Natural killer cell treated with Interleukin-12 subunit alpha and Interleukin-12 subunit beta and Interleukin-15 and Interleukin-18, amount 100 ng/mL, for 72 hours (primary cell): ENCODE results near the gene PKDREJ. TPM values are rescaled to one million over a fixed set of nuclear protein-coding genes. Genes with fewer than 3 reads are reported as not detected.

Experiments used
- ATAC-seq, 2 donors: fragments of 150-1000 bp; cut with Tn5 transposase in 1 of 2; sonication (Bioruptor Pico), chemical (Tn5 transposase) in 1 of 2; 2 replicates each; pipeline ENCODE4 v1.10.0; 2021
- DNase-seq: peaks from one replicate; pipeline ENCODE4 v3.0.0; 2022; ENCODE audit warnings: low spot score
- H3K27ac Mint-ChIP-seq, 2 donors: 1 replicate in 1 of 2; 2 replicates in 1 of 2; pipeline ENCODE4 v1.8.0; 2022; ENCODE audit warnings: mixed read lengths in 2 of 2, mild to moderate bottlenecking in 1 of 2, moderate library complexity in 1 of 2
- H3K27me3 Mint-ChIP-seq, 2 donors: 1 replicate in 1 of 2; 2 replicates in 1 of 2; pipeline ENCODE4 v1.8.0; 2022; ENCODE audit warnings: mixed read lengths in 2 of 2
- H3K36me3 Mint-ChIP-seq: one replicate; pipeline ENCODE4 v1.8.0; 2022; ENCODE audit warnings: mixed read lengths
- H3K4me1 Mint-ChIP-seq, 2 donors: 1 replicate in 1 of 2; 2 replicates in 1 of 2; pipeline ENCODE4 v1.8.0; 2022; ENCODE audit warnings: low read depth in 2 of 2, mixed read lengths in 2 of 2, mild to moderate bottlenecking in 1 of 2
- H3K4me3 Mint-ChIP-seq: one replicate; pipeline ENCODE4 v1.8.0; 2022; ENCODE audit warnings: mixed read lengths
- H3K9me3 Mint-ChIP-seq: 2 replicates; pipeline ENCODE4 v1.8.0; 2022; ENCODE audit warnings: mixed read lengths
- total RNA-seq, 2 donors: library from RNA; stranded (reverse); gene quantifications; one replicate each; pipeline ENCODE4 v1.2.3, GENCODE V29; 2022

PKDREJ gene
- total RNA-seq, 2 donors from 2014 or later = 0.07 TPM; not detected in 1

GRCh38 chr22:46286006-46286405 is 22.9 kb upstream of the PKDREJ start:
- H3K36me3 Mint-ChIP-seq = peaks cover 13% of the 10 kb centered on the region

GRCh38 chr22:46281866-46282678 is 18.9 kb upstream of the PKDREJ start:
- Mint-ChIP-seq H3K27ac (peak overlapping the region; percentile 87 to 99), H3K27me3 (no peaks in the 10 kb centered on the region), H3K9me3 (no peaks in the 10 kb centered on the region), H3K36me3 (peaks cover 20% of the 10 kb centered on the region), H3K4me3 (peak overlapping the region; percentile 81), H3K4me1 (peaks cover 56 to 63% of the 10 kb centered on the region in 2 donors)
- peak; percentile 55 for DNase-seq
- no peak for ATAC-seq

More at GRCh38 chr22:46286006-46286405, 22.9 kb upstream of the PKDREJ start:
- no peaks in the 10 kb centered on the region for H3K27me3 Mint-ChIP-seq
- no peaks in the 10 kb centered on the region for H3K9me3 Mint-ChIP-seq
- DNase-seq (no peak), ATAC-seq (no peak)
- peaks cover 59 to 64% of the 10 kb centered on the region in 2 donors for H3K4me1 Mint-ChIP-seq
- H3K27ac Mint-ChIP-seq = peak overlapping the region; percentile 99
- peak overlapping the region; percentile 54 for H3K4me3 Mint-ChIP-seq

- ATAC-seq = peak; percentile 95 to 96
- DNase-seq = peak; percentile 89
Measured at GRCh38 chr22:46280999-46281623, 18.0 kb upstream of the PKDREJ start.

GRCh38 chr22:46280063-46280817 is 17.1 kb upstream of the PKDREJ start:
- H3K27me3 Mint-ChIP-seq = no peaks in the 10 kb centered on the region
- peaks cover 64 to 68% of the 10 kb centered on the region in 2 donors for H3K4me1 Mint-ChIP-seq
- peak overlapping the region; percentile 87 to 99 for H3K27ac Mint-ChIP-seq
- H3K9me3 Mint-ChIP-seq = no peaks in the 10 kb centered on the region
- DNase-seq = peak; percentile 44
- peaks cover 28% of the 10 kb centered on the region for H3K36me3 Mint-ChIP-seq
- ATAC-seq = no peak
- H3K4me3 Mint-ChIP-seq = peak overlapping the region; percentile 81

More at GRCh38 chr22:46280999-46281623, 18.0 kb upstream of the PKDREJ start:
- Mint-ChIP-seq H3K4me3 (peak overlapping the region; percentile 81), H3K36me3 (peaks cover 23% of the 10 kb centered on the region), H3K4me1 (peaks cover 58 to 63% of the 10 kb centered on the region in 2 donors), H3K27ac (peak overlapping the region; percentile 87 to 99), H3K27me3 (no peaks in the 10 kb centered on the region), H3K9me3 (no peaks in the 10 kb centered on the region)

GRCh38 chr22:46278656-46279645 is 15.8 kb upstream of the PKDREJ start:
- peaks cover 25% of the 10 kb centered on the region for H3K36me3 Mint-ChIP-seq
- peak overlapping the region; percentile 72 for H3K4me3 Mint-ChIP-seq
- H3K27ac Mint-ChIP-seq = no peak overlapping the region
- DNase-seq (peak; percentile 55), ATAC-seq (no peak)
- H3K4me1 Mint-ChIP-seq = peaks cover 61 to 64% of the 10 kb centered on the region in 2 donors
- no peaks in the 10 kb centered on the region for H3K27me3 Mint-ChIP-seq
- no peaks in the 10 kb centered on the region for H3K9me3 Mint-ChIP-seq

GRCh38 chr22:46276563-46276962 is 13.4 kb upstream of the PKDREJ start:
- DNase-seq (no peak), ATAC-seq (no peak)
- peaks cover 51 to 54% of the 10 kb centered on the region in 2 donors for H3K4me1 Mint-ChIP-seq
- peak overlapping the region; percentile 56 for H3K4me3 Mint-ChIP-seq
- H3K9me3 Mint-ChIP-seq = no peaks in the 10 kb centered on the region
- H3K27me3 Mint-ChIP-seq = no peaks in the 10 kb centered on the region
- H3K36me3 Mint-ChIP-seq = peaks cover 22% of the 10 kb centered on the region
- peak overlapping the region in 1 of 2 donors; percentile 75 for H3K27ac Mint-ChIP-seq

- ATAC-seq (no peak), DNase-seq (no peak)
- Mint-ChIP-seq H3K4me1 (peaks cover 41 to 44% of the 10 kb centered on the region in 2 donors), H3K9me3 (no peaks in the 10 kb centered on the region), H3K36me3 (peaks cover 22% of the 10 kb centered on the region), H3K4me3 (peak overlapping the region; percentile 55), H3K27me3 (no peaks in the 10 kb centered on the region), H3K27ac (peak overlapping the region; percentile 37 to 75)
Measured at GRCh38 chr22:46275455-46276122, 12.4 kb upstream of the PKDREJ start.

- H3K4me1 Mint-ChIP-seq = peaks cover 38 to 44% of the 10 kb centered on the region in 2 donors
- no peak overlapping the region for H3K27ac Mint-ChIP-seq
- H3K4me3 Mint-ChIP-seq = no peak overlapping the region
- no peaks in the 10 kb centered on the region for H3K27me3 Mint-ChIP-seq
- no peak for DNase-seq
- no peak for ATAC-seq
- H3K9me3 Mint-ChIP-seq = no peaks in the 10 kb centered on the region
- peaks cover 22% of the 10 kb centered on the region for H3K36me3 Mint-ChIP-seq
Measured at GRCh38 chr22:46274381-46274780, 11.2 kb upstream of the PKDREJ start.

- ATAC-seq (peak in 1 of 2 donors; percentile 35), DNase-seq (no peak)
- peaks cover 39 to 42% of the 10 kb centered on the region in 2 donors for H3K4me1 Mint-ChIP-seq
- H3K9me3 Mint-ChIP-seq = no peaks in the 10 kb centered on the region
- H3K27ac Mint-ChIP-seq = no peak overlapping the region
- no peaks in the 10 kb centered on the region for H3K27me3 Mint-ChIP-seq
- H3K4me3 Mint-ChIP-seq = no peak overlapping the region
- peaks cover 22% of the 10 kb centered on the region for H3K36me3 Mint-ChIP-seq
Measured at GRCh38 chr22:46273432-46274148, 10.4 kb upstream of the PKDREJ start.

GRCh38 chr22:46272762-46273431 is 9.8 kb upstream of the PKDREJ start:
- DNase-seq = no peak
- H3K4me1 Mint-ChIP-seq = peaks cover 38 to 40% of the 10 kb centered on the region in 2 donors
- H3K9me3 Mint-ChIP-seq = no peaks in the 10 kb centered on the region
- peak in 1 of 2 donors; percentile 13 for ATAC-seq
- no peak overlapping the region for H3K27ac Mint-ChIP-seq
- peaks cover 17% of the 10 kb centered on the region for H3K36me3 Mint-ChIP-seq
- no peak overlapping the region for H3K4me3 Mint-ChIP-seq
- H3K27me3 Mint-ChIP-seq = no peaks in the 10 kb centered on the region

GRCh38 chr22:46272196-46272595 is 9.1 kb upstream of the PKDREJ start:
- H3K36me3 Mint-ChIP-seq = peaks cover 16% of the 10 kb centered on the region
- DNase-seq = no peak
- ATAC-seq = no peak
- H3K27ac Mint-ChIP-seq = no peak overlapping the region
- no peaks in the 10 kb centered on the region for H3K9me3 Mint-ChIP-seq
- no peaks in the 10 kb centered on the region for H3K27me3 Mint-ChIP-seq
- no peak overlapping the region for H3K4me3 Mint-ChIP-seq
- H3K4me1 Mint-ChIP-seq = peaks cover 36 to 40% of the 10 kb centered on the region in 2 donors
